Activated naive CD4-positive, alpha-beta T cell treated with anti-CD3 and anti-CD28 coated beads, Interleukin-2, amount 10 ng/mL, durations not matched to agents 7 days and 5 days (primary cell): ENCODE measurements around the gene ZNF718.
"Not testable (repeated sequence)": the region's sequence is repeated elsewhere in the genome, so short reads cannot be mapped to it uniquely, and the experiment has no call there.

Experiments
- CTCF ChIA-PET: fragments of 350-600 bp; sonication (Branson Sonifier 250); formaldehyde crosslinking; loops from one replicate; lab custom pipeline; 2021; ENCODE audit warnings: antibody characterized with exemption; lab: Charles Lee
- DNase-seq: peaks from one replicate; pipeline ENCODE4 v3.0.0-alpha.2; 2020
- H3K27ac Mint-ChIP-seq: one replicate; pipeline ENCODE4 v1.8.0; 2021; ENCODE audit warnings: mild to moderate bottlenecking, moderate library complexity, mixed read lengths
- H3K27me3 Mint-ChIP-seq: one replicate; pipeline ENCODE4 v1.8.0; 2021; ENCODE audit warnings: mild to moderate bottlenecking, mixed read lengths
- H3K36me3 Mint-ChIP-seq: one replicate; pipeline ENCODE4 v1.8.0; 2021; ENCODE audit warnings: mixed read lengths
- H3K4me1 Mint-ChIP-seq: one replicate; pipeline ENCODE4 v1.8.0; 2021; ENCODE audit warnings: mixed read lengths
- H3K4me3 Mint-ChIP-seq: one replicate; pipeline ENCODE4 v1.8.0; 2021; ENCODE audit warnings: mild to moderate bottlenecking, moderate library complexity, mixed read lengths
- H3K9me3 Mint-ChIP-seq: one replicate; pipeline ENCODE4 v1.8.0; 2021; ENCODE audit warnings: mixed read lengths

ZNF718 gene

DNA sequence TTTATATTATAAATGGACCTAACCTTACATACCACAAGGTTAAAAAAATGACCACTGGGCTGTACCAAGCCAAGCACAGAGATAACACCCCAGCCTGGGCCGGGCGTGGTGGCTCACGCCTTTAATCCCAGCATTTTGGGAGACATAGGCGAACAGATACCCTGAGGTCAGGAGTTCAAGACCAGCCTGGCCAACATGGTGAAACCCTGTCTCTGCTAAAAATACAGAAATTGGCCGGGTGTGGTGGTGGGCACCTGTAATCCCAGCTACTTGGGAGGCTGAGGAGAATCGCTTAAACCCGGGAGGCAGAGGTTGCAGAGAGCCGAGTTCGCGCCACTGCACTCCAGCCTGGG lies 403 bp upstream of the ZNF718 start:
- Mint-ChIP-seq H3K4me3 (peak overlapping the region; percentile 99), H3K36me3 (peaks cover 47% of the 10 kb centered on the region), H3K9me3 (peaks cover 35% of the 10 kb centered on the region), H3K27ac (peak overlapping the region; percentile 99), H3K4me1 (peaks cover 49% of the 10 kb centered on the region)
- CTCF ChIA-PET, result interaction anchor here (0.7 kb wide), 1 partner anchor 118 kb away, joined by 3 read pairs; no protein-coding TSS in a partner anchor
- DNase-seq, H3K27me3 Mint-ChIP-seq: not testable (repeated sequence)

DNA sequence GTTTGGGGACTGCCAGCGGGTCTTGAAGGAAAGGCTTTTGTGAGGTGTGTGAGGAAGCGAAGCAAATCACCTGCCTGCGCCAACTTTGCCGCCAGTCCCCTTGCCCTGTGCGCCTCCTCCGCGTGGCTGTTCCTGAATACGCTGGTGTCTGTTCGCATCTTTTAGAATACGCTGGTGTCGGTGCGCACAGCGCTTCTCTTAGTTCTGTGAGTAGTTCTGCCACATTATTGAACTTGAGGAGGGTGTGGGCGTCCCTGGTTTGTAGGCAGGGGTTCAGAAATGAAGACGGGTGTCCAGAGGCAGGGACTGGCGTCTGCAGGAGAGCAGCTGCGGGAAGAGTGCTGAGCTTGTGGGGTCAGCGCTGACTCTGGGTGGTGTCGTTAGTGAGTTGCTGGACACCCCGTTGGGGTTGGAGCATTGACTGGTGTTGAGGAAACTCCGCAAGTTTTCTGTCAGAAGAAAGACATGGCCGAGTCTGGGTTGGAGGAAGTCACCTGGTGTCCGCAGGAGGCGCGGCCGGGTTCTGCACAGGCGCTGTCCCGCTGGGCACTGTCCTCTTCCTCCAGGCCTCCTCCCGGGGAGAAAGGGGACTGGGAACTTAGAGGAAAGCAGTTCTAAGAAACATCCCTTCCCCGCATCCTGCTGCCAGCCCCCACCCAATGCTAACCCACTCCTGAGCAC lies 930 bp downstream of the ZNF718 start:
- DNase-seq, result peak; percentile 64
- Mint-ChIP-seq H3K9me3 (peaks cover 29% of the 10 kb centered on the region), H3K27me3 (no peaks in the 10 kb centered on the region), H3K27ac (peak overlapping the region; percentile 99), H3K4me3 (peak overlapping the region; percentile 99), H3K4me1 (peaks cover 46% of the 10 kb centered on the region), H3K36me3 (peaks cover 47% of the 10 kb centered on the region)
- CTCF ChIA-PET, result no interaction called here

DNA sequence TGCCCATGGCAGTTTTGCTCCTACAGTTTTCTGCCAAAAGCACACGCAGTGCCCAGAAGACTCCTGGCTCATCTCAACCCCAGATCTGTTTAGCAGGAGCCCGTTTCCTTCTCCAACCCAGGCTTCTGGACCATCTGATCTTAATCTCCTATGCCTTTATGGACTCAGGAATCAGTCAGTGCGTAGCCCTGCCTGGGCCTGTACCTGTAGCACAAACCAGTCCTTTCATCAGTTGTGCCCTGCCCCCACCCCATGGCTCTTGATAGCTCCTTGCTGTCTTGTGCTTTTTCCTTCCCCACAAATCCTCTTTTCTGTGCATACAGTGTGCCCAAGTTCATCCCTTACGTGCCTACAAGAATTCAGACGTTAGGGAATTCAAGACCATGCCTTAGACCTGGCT lies 1.5 kb downstream of the ZNF718 start:
- CTCF ChIA-PET, result no interaction called here
- Mint-ChIP-seq H3K4me3 (peak overlapping the region; percentile 99), H3K9me3 (peaks cover 25% of the 10 kb centered on the region), H3K27me3 (no peaks in the 10 kb centered on the region), H3K4me1 (peaks cover 41% of the 10 kb centered on the region), H3K27ac (peak overlapping the region; percentile 99), H3K36me3 (peaks cover 43% of the 10 kb centered on the region)
- DNase-seq, result peak; percentile 26

DNA sequence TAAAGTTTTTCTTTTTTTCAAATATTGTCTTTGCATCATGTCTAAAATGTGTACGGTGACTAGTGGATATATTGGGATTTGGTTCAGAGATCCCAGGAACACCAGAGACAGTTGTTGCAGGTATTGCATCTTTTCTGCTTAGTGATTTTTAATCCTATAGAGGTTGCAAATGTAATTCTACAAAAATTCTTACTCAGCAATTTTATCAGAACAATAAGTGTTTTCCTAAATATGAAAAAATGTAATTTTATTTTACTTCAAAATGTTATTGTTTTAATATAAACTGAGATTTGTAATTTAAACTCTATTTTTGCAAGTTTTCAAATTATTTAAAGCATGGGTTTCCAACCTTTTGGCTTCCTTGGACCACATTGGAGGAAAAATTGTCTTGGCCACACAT lies 8.2 kb downstream of the ZNF718 start:
- Mint-ChIP-seq H3K4me3 (no peak overlapping the region), H3K36me3 (peaks cover 37% of the 10 kb centered on the region), H3K27me3 (no peaks in the 10 kb centered on the region), H3K9me3 (peaks cover 27% of the 10 kb centered on the region), H3K4me1 (peaks cover 7% of the 10 kb centered on the region), H3K27ac (no peak overlapping the region)
- no peak for DNase-seq
- CTCF ChIA-PET, result no interaction called here

DNA sequence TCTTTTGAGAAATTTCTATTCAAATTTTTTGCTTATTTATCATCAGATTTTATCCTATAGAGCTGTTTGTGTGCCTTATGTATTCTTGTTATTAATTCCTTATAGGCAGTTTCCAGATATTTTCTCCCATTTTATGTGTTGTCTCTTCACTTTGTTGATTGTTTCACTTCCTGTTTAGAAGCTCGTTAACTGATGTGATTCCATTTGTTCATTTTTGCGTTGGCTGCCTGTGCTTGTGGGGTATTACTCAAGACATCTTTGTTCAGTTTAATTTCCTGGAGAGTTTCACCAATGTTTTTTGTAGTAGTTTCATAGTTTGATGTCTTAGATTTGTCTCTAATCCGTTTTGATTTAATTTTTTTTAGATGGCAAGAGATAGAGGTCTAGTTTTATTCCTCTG lies 14.6 kb downstream of the ZNF718 start:
- H3K4me1 Mint-ChIP-seq, result peaks cover 11% of the 10 kb centered on the region
- peaks cover 77% of the 10 kb centered on the region for H3K9me3 Mint-ChIP-seq
- H3K4me3 Mint-ChIP-seq, result no peak overlapping the region

DNA sequence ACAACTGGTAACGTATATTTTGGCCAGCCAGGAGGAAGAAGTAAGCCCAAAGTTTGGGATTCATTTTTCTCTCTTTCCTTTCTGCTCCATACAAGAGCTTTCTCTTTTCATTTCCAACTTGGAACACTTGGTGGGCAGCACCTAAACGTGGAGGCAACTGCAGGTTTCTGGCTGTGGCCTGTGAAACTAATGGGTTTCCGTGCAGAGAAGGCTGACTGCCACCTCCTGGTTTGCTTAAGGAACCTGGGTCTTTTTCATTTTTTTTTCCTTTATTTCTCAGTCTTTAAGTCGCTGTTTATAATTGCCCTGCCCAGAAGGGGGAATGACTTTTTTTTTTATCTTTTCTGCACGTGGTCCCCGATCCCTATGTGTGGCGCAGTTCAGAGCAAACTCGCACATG lies 15.4 kb downstream of the ZNF718 start:
- no peak overlapping the region for H3K27ac Mint-ChIP-seq
- H3K4me3 Mint-ChIP-seq, result no peak overlapping the region
- peaks cover 11% of the 10 kb centered on the region for H3K4me1 Mint-ChIP-seq
- H3K9me3 Mint-ChIP-seq, result peaks cover 81% of the 10 kb centered on the region
- peaks cover 94% of the 10 kb centered on the region for H3K36me3 Mint-ChIP-seq
- no peak for DNase-seq
- H3K27me3 Mint-ChIP-seq, result no peaks in the 10 kb centered on the region
- CTCF ChIA-PET, result no interaction called here

More for the DNA sequence above, 14.6 kb downstream of the ZNF718 start:
- no peak for DNase-seq
- H3K36me3 Mint-ChIP-seq, result peaks cover 93% of the 10 kb centered on the region
- CTCF ChIA-PET, result no interaction called here
- H3K27ac Mint-ChIP-seq, result no peak overlapping the region
- no peaks in the 10 kb centered on the region for H3K27me3 Mint-ChIP-seq

DNA sequence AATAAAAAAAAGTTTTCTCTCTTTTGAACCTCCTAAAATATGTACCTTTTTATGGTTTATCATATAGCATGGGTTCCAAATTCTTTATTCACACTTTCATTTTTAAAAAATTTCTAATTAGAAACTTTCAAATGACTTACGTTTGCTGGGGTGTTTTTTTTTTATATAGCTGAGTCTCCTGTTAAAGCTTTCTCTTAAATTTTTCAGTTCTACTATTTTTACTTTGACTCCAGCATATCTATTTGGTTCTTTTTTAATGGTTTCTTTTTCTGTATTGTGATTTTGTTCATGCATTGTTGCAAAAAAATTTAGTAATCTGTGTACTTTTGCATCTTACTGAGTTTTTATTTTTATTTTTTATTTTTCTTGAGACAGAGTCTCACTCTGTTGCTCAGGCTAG lies 22.3 kb downstream of the ZNF718 start:
- CTCF ChIA-PET, result no interaction called here
- no peak for DNase-seq
- Mint-ChIP-seq H3K9me3 (peaks cover 63% of the 10 kb centered on the region), H3K27ac (no peak overlapping the region), H3K4me3 (no peak overlapping the region), H3K4me1 (no peaks in the 10 kb centered on the region), H3K27me3 (no peaks in the 10 kb centered on the region), H3K36me3 (peaks cover 75% of the 10 kb centered on the region)

DNA sequence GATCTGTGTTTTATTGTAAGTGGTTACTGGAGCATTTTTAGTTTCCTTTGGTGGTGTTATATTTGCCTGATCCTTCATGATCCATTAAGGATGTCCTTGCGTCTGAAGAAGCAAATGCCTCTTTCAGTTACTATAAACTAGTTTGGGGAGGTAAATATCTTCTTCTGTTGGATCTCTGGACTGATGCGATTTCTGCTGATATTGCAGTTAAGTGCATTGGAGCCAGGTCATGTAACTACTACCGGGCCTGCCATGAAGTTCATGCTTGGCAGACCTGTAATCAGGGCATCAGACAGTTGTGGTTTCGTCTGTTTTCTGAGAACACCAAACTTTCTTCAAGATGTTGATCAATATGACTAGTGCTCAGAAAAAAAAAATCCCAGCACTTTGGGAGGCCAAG lies 22.9 kb downstream of the ZNF718 start:
- Mint-ChIP-seq H3K36me3 (peaks cover 70% of the 10 kb centered on the region), H3K27me3 (no peaks in the 10 kb centered on the region), H3K4me3 (no peak overlapping the region), H3K27ac (no peak overlapping the region), H3K4me1 (no peaks in the 10 kb centered on the region), H3K9me3 (peaks cover 60% of the 10 kb centered on the region)
- no peak for DNase-seq
- CTCF ChIA-PET, result no interaction called here

DNA sequence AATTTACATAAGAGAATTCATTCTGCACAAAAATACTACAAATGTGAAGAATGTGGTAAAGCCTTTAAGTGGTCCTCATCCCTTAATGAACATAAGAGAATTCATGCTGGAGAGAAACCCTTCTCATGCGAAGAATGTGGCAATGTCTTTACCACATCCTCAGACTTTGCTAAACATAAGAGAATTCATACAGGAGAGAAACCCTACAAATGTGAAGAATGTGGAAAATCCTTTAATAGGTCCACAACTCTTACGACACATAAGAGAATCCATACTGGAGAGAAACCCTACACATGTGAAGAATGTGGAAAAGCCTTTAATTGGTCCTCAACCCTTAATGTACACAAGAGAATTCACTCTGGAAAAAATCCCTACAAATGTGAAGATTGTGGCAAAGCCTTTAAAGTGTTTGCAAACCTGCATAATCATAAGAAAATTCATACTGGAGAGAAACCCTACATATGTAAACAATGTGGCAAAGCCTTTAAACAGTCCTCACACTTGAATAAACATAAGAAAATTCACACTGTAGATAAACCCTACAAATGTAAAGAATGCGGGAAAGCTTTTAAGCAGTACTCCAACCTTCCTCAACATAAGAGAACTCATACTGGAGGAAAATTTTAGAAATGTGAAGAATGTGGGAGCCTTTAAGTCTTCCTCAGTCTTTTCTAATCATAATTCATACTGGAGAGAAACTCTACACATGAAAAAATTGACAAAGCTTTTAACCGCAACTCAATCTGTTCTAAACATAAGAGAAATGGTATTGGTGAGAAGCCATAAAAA lies 37.4 kb downstream of the ZNF718 start:
- peaks cover 53% of the 10 kb centered on the region for H3K36me3 Mint-ChIP-seq
- no peak for DNase-seq
- CTCF ChIA-PET, result no interaction called here

DNA sequence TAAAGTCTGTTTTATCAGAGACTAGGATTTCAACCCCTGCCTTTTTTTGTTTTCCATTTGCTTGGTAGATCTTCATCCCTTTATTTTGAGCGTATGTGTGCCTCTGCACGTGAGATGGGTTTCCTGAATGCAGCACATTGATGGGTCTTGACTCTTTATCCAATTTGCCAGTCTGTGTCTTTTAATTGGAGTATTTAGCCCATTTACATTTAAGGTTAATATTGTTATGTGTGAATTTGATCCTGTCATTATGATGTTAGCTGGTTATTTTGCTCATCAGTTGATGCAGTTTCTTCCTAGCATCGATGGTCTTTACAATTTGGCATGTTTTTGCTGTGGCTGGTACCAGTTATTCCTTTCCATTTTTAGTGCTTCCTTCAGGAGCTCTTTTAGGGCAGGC lies 45.3 kb downstream of the ZNF718 start:
- peaks cover 75% of the 10 kb centered on the region for H3K9me3 Mint-ChIP-seq
- DNase-seq, H3K4me3 Mint-ChIP-seq, H3K4me1 Mint-ChIP-seq, CTCF ChIA-PET, H3K27me3 Mint-ChIP-seq, H3K27ac Mint-ChIP-seq: not testable (repeated sequence)
- peaks cover 41% of the 10 kb centered on the region for H3K36me3 Mint-ChIP-seq

More for the DNA sequence above, 37.4 kb downstream of the ZNF718 start:
- H3K27me3 Mint-ChIP-seq, result no peaks in the 10 kb centered on the region
- H3K9me3 Mint-ChIP-seq, result peaks cover 67% of the 10 kb centered on the region
- no peak overlapping the region for H3K4me3 Mint-ChIP-seq
- H3K27ac Mint-ChIP-seq, result no peak overlapping the region
- H3K4me1 Mint-ChIP-seq, result no peaks in the 10 kb centered on the region

DNA sequence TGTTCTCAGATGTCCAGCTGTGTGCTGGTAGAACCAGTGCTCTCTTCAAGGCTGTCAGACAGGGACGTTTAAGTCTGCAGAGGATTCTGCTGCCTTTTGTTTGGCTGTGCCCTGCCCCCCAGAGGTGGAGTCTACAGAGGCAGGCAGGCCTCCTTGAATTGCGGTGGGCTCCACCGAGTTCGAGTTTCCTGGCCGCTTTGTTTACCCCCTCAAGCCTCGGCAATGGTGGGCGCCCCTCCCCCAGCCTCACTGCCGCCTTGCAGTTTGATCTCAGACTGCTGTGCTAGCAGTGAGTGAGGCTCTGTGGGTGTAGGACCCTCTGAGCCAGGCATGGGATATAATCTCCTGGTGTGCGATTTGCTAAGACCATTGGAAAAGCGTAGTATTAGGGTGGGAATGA lies 47.0 kb downstream of the ZNF718 start:
- H3K27ac Mint-ChIP-seq, H3K4me1 Mint-ChIP-seq, DNase-seq, H3K27me3 Mint-ChIP-seq, CTCF ChIA-PET, H3K4me3 Mint-ChIP-seq: not testable (repeated sequence)
- Mint-ChIP-seq H3K9me3 (peaks cover 76% of the 10 kb centered on the region), H3K36me3 (peaks cover 40% of the 10 kb centered on the region)

DNA sequence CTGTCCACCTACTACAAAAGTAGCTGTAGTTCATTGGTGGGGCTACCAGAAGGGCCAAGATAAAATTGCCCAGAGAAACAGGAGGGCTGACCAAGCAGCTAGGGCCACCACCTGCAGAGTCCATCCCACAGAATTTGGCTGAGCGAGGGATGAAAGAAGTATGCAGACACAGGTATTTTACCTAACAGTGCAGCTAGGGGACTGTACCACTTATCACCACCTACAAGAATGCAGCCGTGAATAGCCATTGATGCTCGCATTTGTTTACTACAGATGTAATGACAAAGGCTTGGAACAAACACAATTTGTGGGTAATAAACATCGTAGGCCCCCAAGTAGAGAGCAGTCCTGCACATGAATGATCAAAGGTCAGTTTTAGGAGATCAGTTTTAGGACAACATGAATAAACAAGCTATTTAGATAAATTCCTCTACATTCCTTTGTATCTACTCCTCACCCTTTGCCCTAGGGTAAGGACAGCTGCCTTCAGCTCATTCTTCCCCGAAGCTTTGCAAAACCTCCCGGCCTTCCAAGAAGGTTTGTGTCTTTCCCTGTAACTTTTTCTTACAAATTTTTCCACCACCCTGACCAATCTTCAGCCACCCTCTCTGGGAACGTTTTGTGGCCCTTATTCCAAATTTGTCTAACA lies 49.5 kb downstream of the ZNF718 start:
- peaks cover 37% of the 10 kb centered on the region for H3K36me3 Mint-ChIP-seq

DNA sequence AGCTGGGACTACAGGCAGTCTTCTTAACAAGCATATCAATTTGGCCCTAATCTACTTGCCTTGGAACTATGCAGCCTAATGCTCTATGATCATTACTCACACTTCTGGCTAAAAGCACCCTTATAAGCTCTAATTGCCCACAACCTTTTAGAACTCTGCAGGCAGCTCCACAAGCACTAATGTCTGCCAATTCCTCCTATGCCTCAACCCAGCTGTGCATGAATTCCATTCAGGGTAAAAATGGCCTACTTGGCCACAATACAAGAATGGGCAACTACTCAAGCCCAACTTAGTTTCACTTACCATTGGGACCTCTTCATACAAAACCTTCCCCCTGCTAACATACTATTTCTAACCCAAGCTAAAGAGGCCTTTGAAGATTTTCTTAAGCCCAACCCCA lies 51.7 kb downstream of the ZNF718 start:
- H3K4me3 Mint-ChIP-seq, result no peak overlapping the region
- H3K27ac Mint-ChIP-seq, result no peak overlapping the region
- peaks cover 26% of the 10 kb centered on the region for H3K36me3 Mint-ChIP-seq
- CTCF ChIA-PET, result no interaction called here
- H3K9me3 Mint-ChIP-seq, result peaks cover 66% of the 10 kb centered on the region
- no peak for DNase-seq
- H3K4me1 Mint-ChIP-seq, result no peaks in the 10 kb centered on the region
- no peaks in the 10 kb centered on the region for H3K27me3 Mint-ChIP-seq

More for the DNA sequence above, 49.5 kb downstream of the ZNF718 start:
- no peaks in the 10 kb centered on the region for H3K27me3 Mint-ChIP-seq
- no peaks in the 10 kb centered on the region for H3K4me1 Mint-ChIP-seq
- no peak overlapping the region for H3K4me3 Mint-ChIP-seq
- H3K27ac Mint-ChIP-seq, result no peak overlapping the region
- H3K9me3 Mint-ChIP-seq, result peaks cover 73% of the 10 kb centered on the region
- no peak for DNase-seq
- CTCF ChIA-PET, result no interaction called here

DNA sequence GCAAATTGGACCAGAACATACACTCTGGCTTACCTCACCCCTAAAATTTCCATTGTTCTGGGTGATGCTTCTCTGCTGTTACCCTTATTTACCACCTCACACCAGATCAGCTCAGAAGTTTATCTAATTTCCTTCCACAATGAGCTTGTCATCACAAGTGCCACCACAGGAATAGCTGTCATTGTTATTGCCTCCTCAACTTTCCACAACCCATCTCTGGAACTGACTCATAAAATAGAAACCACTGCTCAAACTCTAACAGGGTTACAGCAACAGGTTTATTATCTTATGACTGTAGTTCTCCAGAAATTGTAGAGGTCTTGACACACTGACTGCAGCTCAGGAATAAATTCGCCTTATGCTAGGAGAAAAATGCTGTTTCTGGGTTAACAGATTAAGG lies 52.7 kb downstream of the ZNF718 start:
- DNase-seq, result no peak

More for the DNA sequence above, 52.7 kb downstream of the ZNF718 start:
- Mint-ChIP-seq H3K27ac (peak overlapping the region; percentile 37), H3K36me3 (peaks cover 24% of the 10 kb centered on the region), H3K4me3 (no peak overlapping the region), H3K27me3 (no peaks in the 10 kb centered on the region), H3K4me1 (no peaks in the 10 kb centered on the region), H3K9me3 (peaks cover 64% of the 10 kb centered on the region)
- CTCF ChIA-PET, result no interaction called here
